HG02938 (cell line): Measurements from ENCODE around the gene CTXND2.

Source experiments
- ATAC-seq: cut with Tn5 transposase; IDR thresholded peaks from one replicate; pipeline ENCODE4 v1.9.1; 2021; ENCODE audit warnings: mild to moderate bottlenecking, moderate library complexity; ENCODE audit not compliant: unreplicated experiment

The CTXND2 gene

DNA sequence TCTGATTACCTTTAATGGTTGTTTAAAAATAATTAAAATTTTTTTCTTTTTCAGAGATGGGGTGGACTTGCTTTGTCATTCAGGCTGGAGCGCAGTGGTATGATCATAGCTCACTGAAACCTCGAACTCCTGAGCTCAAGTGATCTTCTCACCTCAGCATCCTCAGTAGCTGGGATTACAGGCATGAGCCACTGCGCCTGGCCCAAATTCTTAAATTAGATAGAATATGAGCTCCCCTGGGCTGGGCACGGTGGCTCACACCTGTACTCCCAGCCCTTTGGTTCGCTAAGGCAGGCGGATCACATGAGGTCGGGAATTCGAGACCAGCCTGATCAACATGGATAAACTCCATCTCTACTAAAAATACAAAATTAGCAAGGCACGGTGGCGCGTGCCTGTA, 70.7 kb downstream of the CTXND2 start:
- ATAC-seq: no peak

DNA sequence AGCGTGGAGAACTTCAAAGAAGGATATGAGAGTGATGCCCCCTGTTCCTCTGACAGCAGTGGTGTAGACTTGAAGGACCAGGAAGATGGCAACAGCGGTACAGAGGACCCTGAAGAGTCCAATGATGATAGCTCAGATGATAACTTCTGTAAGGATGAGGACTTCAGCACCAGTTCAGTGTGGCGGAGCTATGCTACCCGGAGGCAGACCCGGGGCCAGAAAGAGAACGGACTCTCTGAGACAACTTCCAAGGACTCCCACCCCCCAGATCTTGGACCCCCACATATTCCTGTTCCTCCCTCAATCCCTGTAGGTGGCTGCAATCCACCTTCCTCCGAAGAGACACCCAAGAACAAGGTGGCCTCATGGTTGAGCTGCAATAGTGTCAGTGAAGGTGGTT, 73.7 kb downstream of the CTXND2 start:
- no peak for ATAC-seq

DNA sequence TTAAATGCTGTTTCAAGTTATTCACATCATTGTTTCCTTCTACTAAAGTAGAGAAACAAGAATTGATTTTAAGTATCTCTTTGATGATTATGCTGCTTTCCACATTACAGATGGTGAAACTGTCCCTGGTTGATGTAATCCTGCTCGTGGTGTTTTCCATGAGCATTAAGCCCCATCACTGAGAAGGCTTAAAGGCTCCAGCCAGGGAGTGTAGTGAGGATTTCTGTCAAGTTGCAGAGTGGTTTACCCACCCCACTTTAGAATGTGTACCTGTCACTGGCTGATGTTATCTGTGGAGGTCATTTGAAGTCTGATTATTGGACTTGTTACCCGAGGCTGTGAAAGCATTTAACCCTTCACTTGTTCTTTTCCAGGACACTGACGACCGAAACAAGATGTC, 74.8 kb downstream of the CTXND2 start:
- no peak for ATAC-seq
